GM12865 (cell line): ENCODE data around the gene MDM2.
"Not testable (repeated sequence)": the region's sequence is repeated elsewhere in the genome, so short reads cannot be mapped to it uniquely, and the experiment has no call there.

Source experiments
- DNase-seq: peaks from one replicate; pipeline ENCODE4 v3.0.0; 2010; ENCODE audit warnings: low read depth
- H3K4me3 ChIP-seq: 2 replicates; pipeline ENCODE4 v1.5.1; 2011; ENCODE audit warnings: mild to moderate bottlenecking, low read depth, low read length, control low read depth
- CTCF ChIP-seq: IDR thresholded peaks from 2 replicates; pipeline ENCODE4 v1.5.1; 2011; ENCODE audit warnings: low read length, control low read depth, low read depth, inconsistent platforms; ENCODE audit not compliant: insufficient read depth; ENCODE audit errors: missing control alignments

Gene MDM2

GRCh38 chr12:68839183-68840147 lies 31.5 kb downstream of the MDM2 start:
- H3K4me3 ChIP-seq: no peak overlapping the region
- no peak for DNase-seq
- TF ChIP-seq CTCF: no peak

DNA sequence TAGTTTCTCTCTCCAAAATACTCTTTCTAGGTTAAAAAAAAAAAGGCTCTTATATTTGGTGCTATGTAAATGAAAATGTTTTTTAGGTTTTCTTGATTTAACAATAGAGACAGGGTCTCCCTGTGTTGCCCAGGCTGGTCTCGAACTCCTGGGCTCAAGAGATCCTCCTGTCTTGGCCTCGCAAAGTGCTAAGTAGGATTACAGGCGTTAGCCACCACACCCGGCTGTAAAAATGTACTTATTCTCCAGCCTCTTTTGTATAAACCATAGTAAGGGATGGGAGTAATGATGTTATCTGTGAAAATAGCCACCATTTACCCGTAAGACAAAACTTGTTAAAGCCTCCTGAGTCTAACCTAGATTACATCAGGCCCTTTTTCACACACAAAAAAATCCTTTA lies 33.2 kb downstream of the MDM2 start:
- not testable (repeated sequence) for DNase-seq, H3K4me3 ChIP-seq

DNA sequence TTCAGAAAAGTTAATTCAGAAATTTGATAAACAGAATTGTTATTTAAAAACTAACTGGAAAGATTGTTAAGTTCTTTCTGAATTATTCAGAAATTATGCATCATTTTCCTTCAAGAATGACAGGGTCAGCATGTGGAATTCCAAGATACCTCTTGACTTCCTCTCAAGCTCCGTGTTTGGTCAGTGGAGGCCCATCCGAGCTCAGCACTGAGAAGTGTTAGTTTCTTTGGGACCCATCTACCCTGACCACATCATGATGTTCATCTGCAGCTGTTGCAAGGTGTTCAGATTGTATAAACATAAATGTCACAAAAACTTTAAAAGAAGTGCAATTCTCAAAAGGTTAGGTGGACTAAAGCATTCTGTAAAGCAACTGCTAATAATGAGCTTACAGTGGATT lies 33.7 kb downstream of the MDM2 start:
- no peak for TF ChIP-seq CTCF
- no peak for DNase-seq
- H3K4me3 ChIP-seq: no peak overlapping the region

GRCh38 chr12:68842123-68842522 lies 34.1 kb downstream of the MDM2 start:
- DNase-seq: no peak
- TF ChIP-seq CTCF: no peak
- no peak overlapping the region for H3K4me3 ChIP-seq

GRCh38 chr12:68842784-68843567 lies 35.0 kb downstream of the MDM2 start:
- no peak for DNase-seq
- H3K4me3 ChIP-seq: no peak overlapping the region
- TF ChIP-seq CTCF: no peak

- no peak overlapping the region for H3K4me3 ChIP-seq
- no peak for TF ChIP-seq CTCF
- no peak for DNase-seq
These were observed 36.4 kb downstream of the MDM2 start for GRCh38 chr12:68844318-68844745.

DNA sequence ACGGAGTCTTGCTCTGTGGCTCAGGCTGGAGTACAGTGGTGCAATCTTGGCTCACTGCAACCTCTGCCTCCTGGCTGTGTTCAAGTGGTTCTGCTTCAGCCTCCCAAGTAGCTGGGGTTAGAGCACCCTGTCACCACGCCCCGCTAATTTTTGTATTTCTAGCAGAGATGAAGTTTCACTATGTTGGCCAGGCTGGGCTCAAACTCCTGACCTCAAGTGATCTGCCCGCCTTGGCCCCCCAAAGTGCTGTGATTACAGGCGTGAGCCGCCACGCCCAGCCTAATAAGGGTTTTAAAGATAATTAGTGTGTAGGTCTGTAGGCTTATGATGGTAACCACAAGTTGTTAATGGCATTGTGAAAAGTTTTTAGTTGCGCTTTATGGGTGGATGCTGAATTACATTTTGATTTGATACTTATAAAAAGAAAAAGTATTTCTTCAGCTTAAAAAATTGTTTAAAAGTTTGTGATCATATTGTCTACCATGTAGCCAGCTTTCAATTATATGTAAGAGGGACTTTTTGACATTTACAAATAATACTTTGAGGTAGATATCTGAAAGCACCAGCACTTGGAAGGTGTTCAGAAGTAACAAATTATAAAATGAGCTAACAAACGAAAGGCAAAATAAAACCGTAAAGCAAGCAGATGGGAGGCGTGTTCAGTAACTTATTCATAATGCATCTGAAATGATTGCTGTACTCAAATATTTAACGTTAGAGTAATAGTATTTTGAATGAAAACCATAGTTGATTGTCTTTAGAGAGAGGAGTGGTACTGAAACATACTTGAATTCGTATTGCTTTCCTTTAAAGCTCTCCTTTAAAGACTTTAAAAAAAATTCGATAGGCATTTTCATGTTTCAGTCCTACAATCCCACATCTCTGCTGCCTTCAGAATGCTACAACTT lies 37.1 kb downstream of the MDM2 start:
- no peak for TF ChIP-seq CTCF
- H3K4me3 ChIP-seq: no peak overlapping the region
- no peak for DNase-seq
